ELR (cell line): ENCODE results near the gene ANKRD29.
A peak's percentile ranks its signal among the peaks of the same experiment; 100 is the strongest.

Experiments used
- DNase-seq: peaks from one replicate; pipeline ENCODE4 v3.0.0-alpha.2; 2015; ENCODE audit warnings: low read depth

The ANKRD29 gene

DNA sequence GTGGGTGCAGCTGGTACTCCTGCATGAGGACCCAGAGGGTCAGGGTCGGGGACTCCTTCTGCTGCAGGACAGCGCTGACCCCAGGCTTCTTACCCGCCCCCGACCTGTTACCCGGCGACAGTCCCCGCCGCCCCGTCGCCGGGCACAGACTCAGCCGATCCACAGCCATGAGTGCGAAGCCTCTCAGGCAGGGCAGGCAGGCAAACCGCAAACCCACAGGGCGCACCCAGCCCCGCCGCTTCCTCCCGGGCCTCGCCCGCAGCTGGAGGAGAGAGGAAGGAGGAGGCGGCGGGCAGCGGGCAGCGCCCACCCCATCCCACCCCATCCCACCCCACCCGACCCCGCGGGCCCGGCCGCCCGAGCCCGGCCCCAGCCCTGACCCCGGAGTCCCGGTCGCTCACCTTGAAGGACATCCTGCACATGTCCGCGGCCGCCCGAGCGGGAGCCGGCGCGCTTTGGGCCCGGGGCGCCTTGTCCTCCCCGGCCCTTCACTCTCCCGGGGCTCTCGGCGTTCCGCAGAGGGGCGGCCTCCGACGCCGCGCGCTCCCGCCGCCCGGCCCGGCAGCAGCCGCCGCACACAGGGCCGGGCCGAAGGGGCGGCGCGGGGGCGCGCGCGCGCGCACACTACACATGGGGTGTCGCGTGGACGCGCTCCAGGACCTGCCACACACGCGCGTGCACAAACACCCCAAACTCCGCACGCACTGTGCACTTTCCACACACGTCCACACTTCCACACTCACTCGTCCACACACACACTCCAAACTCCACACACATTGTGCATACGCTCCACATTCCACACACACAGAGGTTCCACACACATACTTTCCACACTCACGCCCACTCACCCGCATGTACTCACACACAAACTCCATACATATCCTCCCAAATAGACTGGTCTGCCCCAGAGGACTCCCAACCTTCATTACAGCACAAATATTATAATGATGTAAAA is at the start of gene ANKRD29:
Gene ANKRD29, minus strand, starts transcription at position 603 of the 955 bp plus-strand sequence. Its CDS starts 181 bp downstream, at position 422.
- peak; percentile 60 for DNase-seq

- DNase-seq = no peak
These were observed 49.7 kb upstream of the ANKRD29 start for GRCh38 chr18:23712445-23712844.

GRCh38 chr18:23711426-23711825 is 48.7 kb upstream of the ANKRD29 start:
- DNase-seq = no peak

DNA sequence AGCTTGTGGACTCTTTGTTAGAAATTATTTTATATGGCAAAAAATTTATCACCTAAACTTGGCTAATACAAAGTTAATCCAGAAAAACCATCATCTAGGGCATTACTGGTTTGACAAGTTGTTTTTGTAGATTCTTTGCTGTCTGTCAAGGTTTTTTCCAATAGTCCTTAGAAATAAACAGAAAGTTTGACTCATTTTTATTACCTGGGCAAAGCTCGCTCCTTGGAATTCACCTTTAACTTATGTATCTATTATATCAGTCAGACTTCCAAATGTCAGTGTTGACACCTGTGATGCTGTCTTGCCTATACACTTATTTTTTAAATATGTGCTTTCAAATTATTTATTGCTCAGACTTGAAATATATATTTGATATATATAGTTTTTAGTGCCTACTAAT is 48.2 kb upstream of the ANKRD29 start:
- no peak for DNase-seq

- peak; percentile 50 for DNase-seq
These were observed 47.4 kb upstream of the ANKRD29 start for GRCh38 chr18:23710068-23710527.

DNA sequence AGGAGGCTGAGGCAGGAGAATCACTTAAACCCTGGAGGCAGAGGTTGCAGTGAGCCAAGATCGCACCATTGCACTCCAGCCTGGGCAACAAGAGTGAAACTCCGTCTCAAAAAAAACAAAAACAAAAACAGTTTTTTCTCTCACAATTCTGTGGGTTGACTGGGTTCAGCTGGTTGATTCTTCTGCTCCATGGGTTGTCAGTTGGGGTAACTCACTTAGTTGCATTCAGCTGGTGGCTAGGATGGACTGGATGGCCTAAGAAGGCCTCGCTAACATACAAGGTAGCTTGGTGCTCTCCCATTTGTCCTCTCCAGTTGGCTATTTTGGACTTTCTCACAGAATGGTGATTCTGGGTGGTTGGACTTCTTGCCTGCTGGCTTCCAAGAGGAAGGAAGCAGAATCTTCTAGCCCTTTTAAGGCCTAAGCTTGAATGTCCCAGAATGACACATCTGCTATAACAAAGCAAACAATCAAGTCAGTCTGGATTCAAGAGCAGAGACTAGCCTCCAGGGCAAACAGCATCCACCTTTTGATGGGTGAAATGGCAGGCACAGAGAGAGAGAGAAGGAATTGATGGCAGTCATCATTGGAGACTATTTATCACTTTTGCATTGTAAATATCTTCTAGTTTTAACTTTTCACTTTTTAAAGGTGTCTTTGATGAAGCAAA is 44.4 kb upstream of the ANKRD29 start:
- DNase-seq = no peak

DNA sequence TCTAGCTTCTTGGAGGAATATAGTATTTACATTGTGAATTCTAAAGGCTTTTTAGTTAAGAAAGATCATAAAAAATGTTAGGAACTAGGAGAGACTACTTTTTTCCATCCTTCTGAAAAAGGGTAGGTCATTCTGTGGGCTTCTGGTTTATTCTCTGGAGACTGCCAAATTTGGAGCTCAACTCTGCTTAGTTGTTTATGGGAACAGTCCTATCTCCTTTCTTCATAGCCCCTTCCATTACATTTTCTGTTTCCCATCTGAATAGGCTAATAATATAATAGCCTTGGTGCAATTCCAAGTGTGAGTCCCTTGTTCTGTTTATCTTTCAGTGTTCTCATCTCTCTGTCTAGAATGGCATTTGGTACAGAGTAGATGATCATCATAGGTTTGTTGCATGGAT is 42.1 kb upstream of the ANKRD29 start:
- DNase-seq = no peak

- DNase-seq = no peak
These were observed 41.3 kb upstream of the ANKRD29 start for GRCh38 chr18:23703987-23704384.

DNA sequence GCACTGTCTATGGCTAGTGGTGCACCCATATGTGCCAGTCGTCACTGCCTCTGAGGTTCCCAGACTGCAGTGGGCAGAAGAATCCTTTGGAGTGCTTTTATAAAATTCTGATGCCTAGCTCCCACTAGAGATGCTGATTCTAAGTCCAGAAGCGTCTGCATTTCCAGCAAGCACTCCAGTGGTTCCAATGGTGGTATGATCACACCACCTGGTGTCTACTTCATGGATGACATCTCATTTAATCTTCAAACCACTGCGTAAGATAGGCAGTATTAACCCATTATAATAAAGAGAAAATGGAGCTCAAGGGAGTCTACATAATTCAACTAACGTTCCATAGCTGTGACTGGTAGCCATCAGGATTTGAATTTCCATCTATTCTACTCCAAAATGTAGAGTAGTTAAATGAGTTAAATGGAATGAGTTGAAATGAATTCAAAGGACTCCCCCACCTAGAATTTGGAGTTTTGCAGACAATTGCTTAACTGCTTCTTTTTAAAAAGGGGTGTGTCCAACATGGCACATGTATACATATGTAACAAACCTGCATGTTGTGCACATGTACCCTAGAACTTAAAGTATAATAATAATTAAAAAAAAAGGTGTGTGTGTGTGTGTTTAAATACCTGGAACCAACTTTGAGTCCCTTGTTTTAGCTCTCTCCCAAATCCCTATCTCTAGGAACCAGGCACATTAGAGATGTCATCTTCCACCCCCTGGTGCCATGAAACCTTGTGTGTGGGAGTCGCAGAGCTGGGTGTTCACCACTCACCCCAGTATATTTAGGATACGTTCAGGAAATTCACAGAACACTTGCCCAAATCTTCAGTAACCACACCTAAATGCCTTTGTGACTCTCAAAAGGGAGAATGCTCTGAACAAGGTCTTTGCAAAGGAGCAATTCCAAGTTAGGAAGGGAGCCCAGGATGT is 40.6 kb upstream of the ANKRD29 start:
- peak; percentile 83 for DNase-seq

DNA sequence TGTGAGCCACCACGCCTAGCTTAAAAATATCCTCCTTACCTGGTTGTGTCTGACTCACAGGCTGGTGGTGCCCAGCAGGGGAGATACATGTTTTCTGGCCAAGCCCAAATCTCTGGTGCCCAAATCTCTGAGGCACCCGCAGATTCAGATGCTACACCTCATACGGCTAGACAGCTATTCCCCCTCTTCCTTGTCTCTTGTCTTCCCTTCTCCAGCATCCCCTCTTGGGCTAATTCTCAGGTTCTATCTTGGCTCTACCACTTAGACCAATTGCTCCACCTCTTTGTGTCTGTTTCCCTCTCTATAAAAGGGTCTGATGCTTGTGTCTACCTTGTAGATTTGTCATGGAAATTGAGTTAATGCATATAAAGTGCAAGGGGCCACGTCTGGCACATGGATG is 39.9 kb upstream of the ANKRD29 start:
- DNase-seq = no peak

DNA sequence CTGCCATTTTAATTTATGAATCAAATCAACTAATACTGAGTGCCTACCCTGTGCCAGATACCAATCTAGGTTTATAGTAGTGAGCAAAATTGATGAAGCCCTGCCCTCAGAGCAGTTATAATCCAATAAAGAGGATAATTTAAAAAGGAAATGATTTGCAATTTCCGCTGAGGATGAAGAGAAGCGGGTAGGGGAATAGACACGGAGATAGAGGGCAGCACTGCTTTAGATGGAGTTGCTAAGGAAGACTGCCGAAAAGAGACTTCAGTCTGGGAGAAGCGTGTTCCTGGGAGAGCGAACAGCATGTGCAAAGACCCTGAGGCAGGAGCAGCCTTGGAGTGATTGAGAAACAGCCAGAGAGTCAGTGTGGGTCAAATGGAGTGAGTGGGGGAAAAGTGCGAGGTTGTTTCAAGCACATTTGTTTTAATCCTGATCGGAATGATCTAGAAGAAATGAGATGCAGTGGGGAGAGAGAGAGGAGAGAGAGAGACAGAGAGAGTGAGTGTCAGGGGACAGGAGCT is 38.9 kb upstream of the ANKRD29 start:
- no peak for DNase-seq

- DNase-seq = no peak
These were observed 38.3 kb upstream of the ANKRD29 start for GRCh38 chr18:23701017-23701416.

- peak; percentile 12 for DNase-seq
These were observed 32.1 kb upstream of the ANKRD29 start for GRCh38 chr18:23694637-23695430.

DNA sequence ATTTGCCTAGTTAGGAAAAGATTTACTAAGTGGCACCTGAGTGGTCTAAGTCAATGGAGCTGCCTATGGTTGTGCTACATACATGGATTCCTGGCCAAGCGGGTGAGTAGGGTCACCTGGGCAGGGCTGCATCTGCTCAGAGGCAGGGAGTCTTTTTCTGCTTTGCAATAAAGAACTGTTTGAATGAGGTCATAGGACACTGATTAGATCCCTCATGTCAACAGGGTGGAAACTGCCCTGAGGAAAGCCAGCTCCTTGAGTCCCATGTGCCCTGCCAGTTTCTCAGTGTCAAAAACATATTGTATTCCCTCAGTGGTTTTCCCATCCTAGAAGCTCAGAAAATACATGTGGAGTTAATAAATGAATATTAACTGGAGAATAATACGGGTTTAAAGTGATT is 31.1 kb upstream of the ANKRD29 start:
- DNase-seq = no peak

DNA sequence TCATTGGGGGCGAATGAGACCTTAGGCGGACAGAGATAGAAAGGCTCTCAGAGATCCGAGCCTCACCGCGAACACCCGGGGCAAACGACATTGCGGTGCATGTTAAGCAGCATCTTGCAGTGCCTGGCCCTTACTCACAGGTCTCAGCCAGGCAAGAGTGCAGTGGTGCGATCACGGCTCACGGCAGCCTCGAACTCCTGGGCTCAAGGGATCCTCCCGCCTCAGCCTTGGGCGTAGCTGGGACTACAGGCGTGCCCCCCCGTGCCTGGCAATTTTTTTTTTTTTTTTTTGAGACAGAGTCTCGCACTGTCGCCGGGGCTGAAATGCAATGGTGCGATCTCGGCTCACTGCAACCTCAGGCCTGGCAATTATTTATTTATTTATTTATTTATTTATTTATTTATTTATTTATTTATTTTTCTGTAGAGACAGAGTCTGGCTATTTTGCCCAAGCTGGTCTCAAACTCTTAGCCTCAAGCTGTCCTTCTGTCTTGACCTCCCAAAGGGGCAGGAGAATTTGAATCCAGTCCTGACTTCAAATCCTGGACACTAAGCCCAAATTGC is 27.9 kb upstream of the ANKRD29 start:
- DNase-seq = peak; percentile 12

DNA sequence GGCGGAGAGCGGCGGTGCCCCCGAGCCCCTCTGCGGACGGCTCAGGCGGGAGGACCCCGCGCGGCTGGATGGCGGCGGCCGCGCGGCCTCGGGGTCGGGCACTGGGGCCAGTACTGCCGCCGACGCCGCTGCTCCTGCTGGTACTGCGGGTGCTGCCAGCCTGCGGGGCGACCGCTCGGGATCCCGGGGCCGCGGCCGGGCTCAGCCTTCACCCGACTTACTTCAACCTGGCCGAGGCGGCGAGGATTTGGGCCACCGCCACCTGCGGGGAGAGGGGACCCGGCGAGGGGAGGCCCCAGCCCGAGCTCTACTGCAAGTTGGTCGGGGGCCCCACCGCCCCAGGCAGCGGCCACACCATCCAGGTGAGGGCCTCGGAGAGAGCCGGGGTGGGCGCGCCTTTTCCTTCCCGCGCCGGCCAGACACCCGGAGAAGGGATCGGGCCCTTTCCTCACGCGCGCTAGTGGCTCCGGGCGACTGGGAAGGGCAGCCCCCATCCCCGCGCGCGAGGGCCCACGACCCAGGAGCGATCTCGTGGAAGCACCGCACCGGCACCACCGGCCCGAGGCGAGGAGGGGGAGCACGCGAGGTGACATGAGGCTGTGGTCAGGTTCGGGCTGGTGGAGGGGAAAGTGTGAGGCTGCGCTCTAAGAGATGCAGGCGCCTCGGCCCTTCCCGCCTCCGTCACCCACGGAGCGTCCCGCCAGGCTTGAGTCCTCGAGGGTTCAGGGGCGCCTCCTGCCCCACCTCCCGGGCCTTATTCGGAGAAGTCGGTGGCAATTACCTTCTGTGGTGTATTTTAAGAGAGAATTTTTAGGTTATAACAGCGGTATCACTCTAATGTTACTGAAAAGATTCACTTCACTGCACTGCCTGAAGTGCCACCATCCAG is 27.1 kb upstream of the ANKRD29 start:
- DNase-seq = peak; percentile 18

- peak; percentile 63 for DNase-seq
These were observed 26.4 kb upstream of the ANKRD29 start, which contains the start of gene LAMA3 for GRCh38 chr18:23689031-23689615. LAMA3 (plus strand) TSS chr18:23689453; CDS start chr18:23689684, 231 bp downstream.

GRCh38 chr18:23688528-23688927 is 25.8 kb upstream of the ANKRD29 start:
- no peak for DNase-seq
